ENCODE results near the gene ADAMTS3.

ADAMTS3 gene

GRCh38 chr4:72314869-72315268 lies 254.2 kb downstream of the ADAMTS3 start:
- H3K9ac ChIP-seq (ENCODE audit: low read length), result no peak overlapping the region
- H3K36me3 ChIP-seq (ENCODE audit: control insufficient read depth in 1 of 2, insufficient read depth in 2 of 2, low read depth in 1 of 2, low read length in 2 of 2), result no peaks in the 10 kb centered on the region
- no peak overlapping the region for H3K23ac ChIP-seq (ENCODE audit: low read length in 2 of 2)
- H3K4me1 ChIP-seq (ENCODE audit: control insufficient read depth, insufficient read depth, low read depth, low read length), result peaks cover 6% of the 10 kb centered on the region
- H2BK12ac ChIP-seq (ENCODE audit: low read length in 2 of 2), result no peak overlapping the region
- H3K14ac ChIP-seq (ENCODE audit: low read length in 2 of 2), result no peak overlapping the region
- no peak overlapping the region for H4K8ac ChIP-seq (ENCODE audit: low read length)
- DNase-seq, result peak; percentile 16
- H3K4me2 ChIP-seq (ENCODE audit: low read length, poor library complexity, severe bottlenecking), result no peak overlapping the region
- H2BK15ac ChIP-seq (ENCODE audit: low read depth, poor library complexity, severe bottlenecking), result no peak overlapping the region
- peak overlapping the region; percentile 11 for H3K27ac ChIP-seq (ENCODE audit: low read length, poor library complexity, severe bottlenecking)
- H3K4ac ChIP-seq (ENCODE audit: low read depth in 1 of 2, low read length in 2 of 2), result no peak overlapping the region
- no peak overlapping the region for H4K91ac ChIP-seq (ENCODE audit: low read length)
- no peak overlapping the region for H3K18ac ChIP-seq (ENCODE audit: low read depth in 1 of 2, low read length in 2 of 2)
- no peak overlapping the region for H2AK5ac ChIP-seq (ENCODE audit: low read length, severe bottlenecking)
- H2BK5ac ChIP-seq (ENCODE audit: low read depth, low read length, poor library complexity, severe bottlenecking), result no peak overlapping the region
- no peak overlapping the region for H3K4me3 ChIP-seq (ENCODE audit: insufficient read depth in 1 of 2, low read depth in 1 of 2, low read length in 2 of 2)
- no peaks in the 10 kb centered on the region for H3K79me1 ChIP-seq (replicated peaks; ENCODE audit: low read length, poor library complexity, severe bottlenecking)
- H2AFZ ChIP-seq (ENCODE audit: low read depth, low read length), result no peak overlapping the region
- no peak overlapping the region for H2BK120ac ChIP-seq (ENCODE audit: low read depth, low read length)
- H3K27me3 ChIP-seq (ENCODE audit: control insufficient read depth in 1 of 2, insufficient read depth in 1 of 2, low read length in 2 of 2), result no peaks in the 10 kb centered on the region
- H3K9me3 ChIP-seq (ENCODE audit: control insufficient read depth, low read length), result no peaks in the 10 kb centered on the region

GRCh38 chr4:72313121-72313520 lies 255.9 kb downstream of the ADAMTS3 start:
- DNase-seq, result no peak
- no peaks in the 10 kb centered on the region for H3K9me3 ChIP-seq (ENCODE audit: control insufficient read depth, low read length)
- H3K4me2 ChIP-seq (ENCODE audit: low read length, poor library complexity, severe bottlenecking), result no peak overlapping the region
- H2BK5ac ChIP-seq (ENCODE audit: low read depth, low read length, poor library complexity, severe bottlenecking), result no peak overlapping the region
- H4K8ac ChIP-seq (ENCODE audit: low read length), result peak overlapping the region; percentile 35
- peak overlapping the region in 1 of 2 experiments; percentile 30 for H3K4me3 ChIP-seq (ENCODE audit: insufficient read depth in 1 of 2, low read depth in 1 of 2, low read length in 2 of 2)
- H2AK5ac ChIP-seq (ENCODE audit: low read length, severe bottlenecking), result no peak overlapping the region
- peaks cover 4% of the 10 kb centered on the region for H3K4me1 ChIP-seq (ENCODE audit: control insufficient read depth, insufficient read depth, low read depth, low read length)
- no peak overlapping the region for H2AFZ ChIP-seq (ENCODE audit: low read depth, low read length)
- no peak overlapping the region for H3K4ac ChIP-seq (ENCODE audit: low read depth in 1 of 2, low read length in 2 of 2)
- no peaks in the 10 kb centered on the region for H3K27me3 ChIP-seq (ENCODE audit: control insufficient read depth in 1 of 2, insufficient read depth in 1 of 2, low read length in 2 of 2)
- no peak overlapping the region for H2BK12ac ChIP-seq (ENCODE audit: low read length in 2 of 2)
- H2BK15ac ChIP-seq (ENCODE audit: low read depth, poor library complexity, severe bottlenecking), result no peak overlapping the region
- H3K9ac ChIP-seq (ENCODE audit: low read length), result peak overlapping the region; percentile 85
- no peak overlapping the region for H4K91ac ChIP-seq (ENCODE audit: low read length)
- H3K79me1 ChIP-seq (replicated peaks; ENCODE audit: low read length, poor library complexity, severe bottlenecking), result no peaks in the 10 kb centered on the region
- no peak overlapping the region for H2BK120ac ChIP-seq (ENCODE audit: low read depth, low read length)
- no peak overlapping the region for H3K23ac ChIP-seq (ENCODE audit: low read length in 2 of 2)
- H3K14ac ChIP-seq (ENCODE audit: low read length in 2 of 2), result no peak overlapping the region
- H3K36me3 ChIP-seq (ENCODE audit: control insufficient read depth in 1 of 2, insufficient read depth in 2 of 2, low read depth in 1 of 2, low read length in 2 of 2), result no peaks in the 10 kb centered on the region
- WGBS, result 92% methylated on average over 4 of the region's 5 CpGs
- no peak overlapping the region for H3K27ac ChIP-seq (ENCODE audit: low read length, poor library complexity, severe bottlenecking)
- H3K18ac ChIP-seq (ENCODE audit: low read depth in 1 of 2, low read length in 2 of 2), result no peak overlapping the region

- Histone ChIP-seq H2BK5ac (ENCODE audit: low read depth, low read length, poor library complexity, severe bottlenecking) (no peak overlapping the region), H3K4me1 (ENCODE audit: control insufficient read depth, insufficient read depth, low read depth, low read length) (peaks cover 4% of the 10 kb centered on the region), H3K14ac (ENCODE audit: low read length in 2 of 2) (no peak overlapping the region), H3K9ac (ENCODE audit: low read length) (peak overlapping the region; percentile 85), H3K27me3 (ENCODE audit: control insufficient read depth in 1 of 2, insufficient read depth in 1 of 2, low read length in 2 of 2) (no peaks in the 10 kb centered on the region), H3K4ac (ENCODE audit: low read depth in 1 of 2, low read length in 2 of 2) (no peak overlapping the region), H2BK15ac (ENCODE audit: low read depth, poor library complexity, severe bottlenecking) (no peak overlapping the region), H4K91ac (ENCODE audit: low read length) (no peak overlapping the region), H2BK12ac (ENCODE audit: low read length in 2 of 2) (no peak overlapping the region), H3K4me2 (ENCODE audit: low read length, poor library complexity, severe bottlenecking) (no peak overlapping the region), H2AFZ (ENCODE audit: low read depth, low read length) (no peak overlapping the region), H3K4me3 (ENCODE audit: insufficient read depth in 1 of 2, low read depth in 1 of 2, low read length in 2 of 2) (peak overlapping the region in 1 of 2 experiments; percentile 50), H3K9me3 (ENCODE audit: control insufficient read depth, low read length) (no peaks in the 10 kb centered on the region), H3K18ac (ENCODE audit: low read depth in 1 of 2, low read length in 2 of 2) (no peak overlapping the region), H2AK5ac (ENCODE audit: low read length, severe bottlenecking) (no peak overlapping the region), H4K8ac (ENCODE audit: low read length) (no peak overlapping the region), H3K23ac (ENCODE audit: low read length in 2 of 2) (no peak overlapping the region), H3K36me3 (ENCODE audit: control insufficient read depth in 1 of 2, insufficient read depth in 2 of 2, low read depth in 1 of 2, low read length in 2 of 2) (no peaks in the 10 kb centered on the region), H3K79me1 (replicated peaks; ENCODE audit: low read length, poor library complexity, severe bottlenecking) (no peaks in the 10 kb centered on the region), H2BK120ac (ENCODE audit: low read depth, low read length) (no peak overlapping the region), H3K27ac (ENCODE audit: low read length, poor library complexity, severe bottlenecking) (peak overlapping the region; percentile 78)
- WGBS, result 77% methylated on average over 6 of the region's 6 CpGs
- peak; percentile 80 for DNase-seq
Observed at GRCh38 chr4:72312032-72312650, 256.9 kb downstream of the ADAMTS3 start.

- Histone ChIP-seq H3K27me3 (ENCODE audit: control insufficient read depth in 1 of 2, insufficient read depth in 1 of 2, low read length in 2 of 2) (no peaks in the 10 kb centered on the region), H3K27ac (ENCODE audit: low read length, poor library complexity, severe bottlenecking) (no peak overlapping the region), H3K36me3 (ENCODE audit: control insufficient read depth in 1 of 2, insufficient read depth in 2 of 2, low read depth in 1 of 2, low read length in 2 of 2) (no peaks in the 10 kb centered on the region), H3K23ac (ENCODE audit: low read length in 2 of 2) (no peak overlapping the region), H3K4me2 (ENCODE audit: low read length, poor library complexity, severe bottlenecking) (no peak overlapping the region), H3K9me3 (ENCODE audit: control insufficient read depth, low read length) (no peaks in the 10 kb centered on the region), H3K18ac (ENCODE audit: low read depth in 1 of 2, low read length in 2 of 2) (no peak overlapping the region), H2AK5ac (ENCODE audit: low read length, severe bottlenecking) (no peak overlapping the region), H3K9ac (ENCODE audit: low read length) (peak overlapping the region; percentile 85), H3K14ac (ENCODE audit: low read length in 2 of 2) (no peak overlapping the region), H2BK120ac (ENCODE audit: low read depth, low read length) (no peak overlapping the region), H3K4me1 (ENCODE audit: control insufficient read depth, insufficient read depth, low read depth, low read length) (peaks cover 4% of the 10 kb centered on the region), H3K79me1 (replicated peaks; ENCODE audit: low read length, poor library complexity, severe bottlenecking) (no peaks in the 10 kb centered on the region), H2BK5ac (ENCODE audit: low read depth, low read length, poor library complexity, severe bottlenecking) (no peak overlapping the region), H3K4me3 (ENCODE audit: insufficient read depth in 1 of 2, low read depth in 1 of 2, low read length in 2 of 2) (peak overlapping the region in 1 of 2 experiments; percentile 50), H2AFZ (ENCODE audit: low read depth, low read length) (no peak overlapping the region), H2BK15ac (ENCODE audit: low read depth, poor library complexity, severe bottlenecking) (no peak overlapping the region), H4K8ac (ENCODE audit: low read length) (no peak overlapping the region), H3K4ac (ENCODE audit: low read depth in 1 of 2, low read length in 2 of 2) (no peak overlapping the region), H2BK12ac (ENCODE audit: low read length in 2 of 2) (no peak overlapping the region), H4K91ac (ENCODE audit: low read length) (no peak overlapping the region)
- WGBS, result 92% methylated on average over 3 of the region's 3 CpGs
- no peak for DNase-seq
Observed at GRCh38 chr4:72311291-72311690, 257.7 kb downstream of the ADAMTS3 start.
